GM19099 (cell line): Measurements from ENCODE around the gene AACS.

Source experiments
- POLR2A ChIP-seq: IDR thresholded peaks from 3 replicates; pipeline ENCODE4 v1.6.1; 2011; ENCODE audit warnings: low read depth; ENCODE audit not compliant: insufficient read length; ENCODE audit errors: extremely low read depth

The AACS gene

DNA sequence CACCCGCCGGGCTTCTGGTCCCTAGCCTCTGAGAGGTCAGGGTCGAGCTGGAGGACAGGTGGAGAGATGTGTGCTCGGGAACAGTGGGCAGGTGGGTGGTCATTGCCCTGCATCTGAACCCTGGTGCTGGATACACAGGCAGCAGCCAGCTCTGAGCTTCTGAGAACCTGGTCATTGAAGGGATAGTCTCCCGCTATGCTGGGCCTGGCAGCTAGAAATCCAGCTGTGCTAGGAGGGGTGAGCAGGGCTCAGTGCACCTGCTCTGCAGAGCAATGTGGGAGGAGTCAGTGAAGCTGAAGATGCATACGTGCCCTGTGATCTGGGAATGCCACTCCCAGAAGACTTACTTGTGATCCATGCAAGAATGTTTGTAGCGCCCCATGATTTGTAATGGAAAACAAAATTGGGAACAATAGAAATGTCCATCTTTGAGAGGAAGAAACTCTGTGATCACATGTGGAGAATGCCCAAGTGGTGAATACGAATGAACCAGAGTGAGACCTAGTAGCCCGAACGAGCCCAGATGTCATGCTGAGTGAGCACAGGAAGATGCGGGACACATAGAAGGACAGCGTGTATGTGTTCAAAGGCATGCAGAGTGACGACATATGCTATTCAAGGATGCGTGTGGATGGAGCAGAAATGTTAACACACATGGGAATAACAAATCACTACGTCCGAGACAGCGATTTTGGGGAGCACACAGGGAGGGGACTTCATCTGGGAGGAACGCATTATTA is 63.4 kb downstream of the AACS start:
- no peak for TF ChIP-seq POLR2A

DNA sequence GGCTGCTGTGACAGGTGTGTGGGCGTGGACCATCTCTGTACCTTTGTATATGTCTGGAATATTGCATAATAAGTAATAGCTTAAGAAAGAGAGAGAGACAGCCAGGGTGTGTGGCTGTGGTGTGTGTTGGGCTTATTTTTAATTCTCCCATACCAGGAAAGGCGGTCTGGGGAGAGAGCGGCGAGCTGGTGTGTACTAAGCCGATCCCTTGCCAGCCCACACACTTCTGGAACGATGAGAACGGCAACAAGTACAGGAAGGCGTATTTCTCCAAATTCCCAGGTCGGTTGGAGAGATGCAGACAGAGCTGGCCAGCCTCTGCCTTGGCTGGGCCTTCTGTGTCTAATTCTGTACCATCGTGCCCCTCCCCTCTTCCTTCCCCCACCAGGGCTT is 63.9 kb downstream of the AACS start:
- TF ChIP-seq POLR2A: no peak

DNA sequence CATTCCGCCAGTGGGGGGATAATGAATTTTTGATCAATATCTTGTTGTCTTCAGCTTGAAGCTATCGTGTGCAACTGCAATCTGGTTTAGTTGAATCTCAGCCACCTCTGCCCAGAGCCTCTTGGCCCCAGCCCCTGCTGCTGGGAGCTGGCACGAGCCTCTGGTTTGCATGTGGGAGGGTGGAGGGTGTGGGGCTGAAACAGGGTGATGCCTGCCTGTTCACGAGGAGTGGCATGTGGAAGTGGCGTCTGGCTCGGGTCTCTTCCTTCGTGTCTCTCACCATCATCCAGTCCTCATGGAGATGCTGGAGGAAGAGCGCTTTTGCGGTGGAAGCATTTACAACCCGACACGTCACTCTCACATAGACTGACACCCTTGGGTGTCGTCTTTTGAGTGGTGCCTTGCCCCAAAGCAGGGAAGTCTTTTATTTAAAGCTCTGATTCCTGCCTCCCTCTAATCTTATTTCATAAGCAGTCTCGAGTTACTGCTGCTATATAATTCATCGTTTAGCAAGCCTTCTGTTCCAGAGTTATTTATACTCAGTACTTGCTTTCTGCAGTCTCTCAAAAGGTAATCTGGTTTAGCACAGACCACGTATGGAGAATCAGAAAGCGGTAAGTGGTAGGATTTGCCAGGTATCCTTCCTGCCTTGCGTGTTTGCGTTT is 64.5 kb downstream of the AACS start:
- TF ChIP-seq POLR2A: no peak

DNA sequence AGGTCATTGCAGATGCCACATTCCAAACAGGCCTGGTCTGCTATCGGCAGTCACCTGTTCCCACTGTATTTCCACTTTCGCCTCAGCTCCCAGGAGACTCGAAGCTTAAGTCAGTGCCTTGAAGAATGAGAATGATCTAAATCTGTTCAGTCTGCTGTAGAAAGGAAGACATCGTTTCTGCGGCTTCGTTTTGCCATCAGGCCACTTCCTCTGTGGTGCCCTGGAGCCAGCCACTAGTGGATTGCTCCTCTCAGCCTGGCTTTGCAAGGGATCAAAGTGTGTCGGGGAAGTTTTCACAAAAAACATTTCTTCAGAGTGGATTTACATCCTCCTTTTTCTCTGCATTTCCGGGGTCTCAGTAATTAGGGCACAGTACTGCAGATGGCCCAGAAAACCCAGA is 66.7 kb downstream of the AACS start:
- TF ChIP-seq POLR2A: no peak

DNA sequence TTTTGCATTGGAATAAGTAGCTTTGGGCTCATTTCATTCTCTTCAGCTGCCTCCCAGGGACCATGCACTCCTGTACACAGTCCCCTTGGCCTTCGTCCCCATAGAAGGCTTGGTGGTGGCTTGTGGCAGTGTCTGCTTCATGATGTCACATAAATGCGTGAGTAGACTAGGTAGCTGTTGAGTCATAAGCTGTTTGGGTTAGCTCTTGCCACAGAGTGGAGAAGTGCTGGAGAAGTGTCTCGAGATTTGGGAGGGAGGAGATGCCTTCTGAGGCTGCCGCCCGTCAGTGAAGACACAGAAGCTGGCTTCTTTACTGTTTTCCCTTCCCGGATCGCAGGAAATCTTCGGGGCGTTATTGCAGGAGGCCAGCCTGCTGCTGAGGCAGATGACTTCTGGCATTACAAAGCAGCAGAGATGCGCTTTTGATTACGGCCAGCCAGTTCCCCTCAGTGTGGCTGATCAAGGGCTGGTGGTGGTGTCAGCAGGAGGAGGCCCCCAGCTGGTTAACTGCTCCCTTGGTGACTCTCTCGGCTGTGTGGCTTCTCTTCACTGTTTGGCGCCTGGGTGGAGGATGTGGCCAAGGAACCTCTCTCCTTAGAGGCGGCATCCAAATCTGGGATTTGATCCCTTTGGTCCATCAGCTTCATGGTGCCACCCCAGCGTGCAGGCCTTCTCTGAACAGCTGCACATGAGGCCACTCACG is 67.6 kb downstream of the AACS start:
- no peak for TF ChIP-seq POLR2A

DNA sequence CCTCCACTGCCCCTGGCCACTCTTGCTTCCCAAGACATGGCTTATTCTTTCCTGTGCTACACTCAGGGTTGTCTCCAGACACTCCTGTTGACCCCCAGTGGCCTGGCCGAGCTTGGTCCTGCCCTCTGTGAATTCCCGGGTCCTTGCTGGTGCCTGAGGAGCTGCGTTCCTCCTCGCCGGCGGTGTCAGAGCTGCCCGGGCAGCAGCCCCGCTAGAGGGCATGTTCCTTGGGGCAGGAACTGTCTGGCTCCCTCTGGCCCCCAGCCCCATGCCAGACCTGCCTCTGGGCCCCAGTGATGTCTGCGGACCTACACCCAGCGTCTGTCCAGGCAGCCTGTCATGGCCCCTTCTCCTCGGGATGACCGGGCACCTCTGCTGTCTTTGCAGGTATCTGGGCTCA is 68.4 kb downstream of the AACS start:
- no peak for TF ChIP-seq POLR2A

DNA sequence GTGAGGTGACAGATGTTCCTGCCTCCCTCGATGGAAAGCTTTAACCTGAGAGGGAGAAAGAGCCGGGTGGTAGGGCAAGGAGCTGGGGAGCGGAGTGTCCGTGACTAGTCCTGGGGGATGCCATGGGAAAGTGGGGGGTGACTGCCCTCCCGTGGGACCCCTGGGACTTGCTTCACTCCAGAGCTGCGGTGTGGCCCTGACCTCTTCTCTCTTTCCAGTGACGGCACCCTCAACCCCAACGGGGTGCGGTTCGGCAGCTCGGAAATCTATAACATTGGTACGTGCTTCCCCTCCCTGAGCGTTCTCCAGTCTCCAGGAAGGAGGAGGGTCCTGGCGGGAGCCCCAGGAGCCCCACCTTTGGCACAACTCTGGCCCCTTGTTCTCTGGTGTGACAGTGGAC is 69.3 kb downstream of the AACS start:
- no peak for TF ChIP-seq POLR2A

DNA sequence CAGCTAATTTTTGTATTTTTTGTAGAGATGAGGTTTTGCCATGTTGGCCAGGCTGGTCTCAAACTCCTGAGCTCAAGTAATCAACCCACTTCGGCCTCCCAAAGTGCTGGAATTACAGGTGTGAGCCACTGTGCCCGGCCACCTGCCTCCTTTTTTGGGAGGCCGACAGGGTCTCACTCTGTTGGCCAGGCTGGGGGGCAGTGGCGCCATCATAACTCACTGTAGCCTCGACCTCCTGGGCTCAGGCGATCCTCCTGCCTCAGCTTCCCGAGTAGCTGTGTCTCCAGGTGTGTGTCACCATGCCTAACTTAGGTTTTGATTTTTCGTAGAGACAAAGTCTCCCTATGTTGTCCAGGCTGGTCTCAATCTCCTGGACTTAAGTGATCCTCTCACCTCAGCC is 70.7 kb downstream of the AACS start:
- no peak for TF ChIP-seq POLR2A

DNA sequence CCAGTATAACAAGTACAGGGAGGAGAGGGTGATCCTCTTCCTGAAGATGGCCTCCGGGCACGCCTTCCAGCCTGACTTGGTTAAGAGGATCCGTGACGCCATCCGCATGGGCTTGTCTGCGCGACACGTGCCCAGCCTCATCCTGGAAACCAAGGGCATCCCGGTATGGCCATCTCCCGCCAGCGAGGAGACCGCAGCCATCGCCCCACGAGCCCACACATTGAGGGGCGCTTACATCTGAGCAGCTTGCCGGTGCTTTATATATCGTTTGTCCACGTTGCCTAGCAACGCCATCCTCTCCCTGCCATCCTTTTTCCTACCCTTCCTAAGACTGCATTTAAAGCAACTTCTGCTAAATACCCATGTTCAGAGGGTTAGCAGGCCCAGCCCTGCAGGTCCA is 71.5 kb downstream of the AACS start:
- TF ChIP-seq POLR2A: no peak

DNA sequence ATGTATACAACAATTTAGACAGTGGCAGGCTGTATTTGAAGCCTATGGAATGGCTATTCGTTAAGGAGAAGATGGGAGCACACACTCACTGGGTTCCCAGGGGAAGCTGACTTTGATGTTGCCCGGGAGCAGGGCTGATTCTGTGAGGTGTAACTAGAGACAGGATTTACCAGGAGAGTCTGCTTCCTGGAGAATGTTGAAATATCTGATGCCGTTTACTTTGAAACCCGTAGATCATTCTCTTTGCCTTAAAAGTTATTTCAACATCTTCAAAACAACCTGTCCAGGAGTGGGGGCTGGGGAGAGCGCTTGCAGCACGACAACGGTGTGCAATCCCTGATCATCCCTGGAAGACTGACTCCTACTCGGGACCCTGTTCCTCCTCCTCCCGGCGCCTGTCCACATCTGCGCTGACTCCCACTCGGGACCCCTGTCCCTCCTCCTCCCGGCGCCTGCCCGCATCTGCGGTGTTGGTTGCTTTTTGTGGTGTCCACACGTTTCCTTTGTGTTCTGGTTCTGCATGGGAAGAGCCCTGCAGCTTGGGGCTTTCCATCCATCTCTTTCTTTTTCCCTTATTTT is 72.6 kb downstream of the AACS start:
- no peak for TF ChIP-seq POLR2A

DNA sequence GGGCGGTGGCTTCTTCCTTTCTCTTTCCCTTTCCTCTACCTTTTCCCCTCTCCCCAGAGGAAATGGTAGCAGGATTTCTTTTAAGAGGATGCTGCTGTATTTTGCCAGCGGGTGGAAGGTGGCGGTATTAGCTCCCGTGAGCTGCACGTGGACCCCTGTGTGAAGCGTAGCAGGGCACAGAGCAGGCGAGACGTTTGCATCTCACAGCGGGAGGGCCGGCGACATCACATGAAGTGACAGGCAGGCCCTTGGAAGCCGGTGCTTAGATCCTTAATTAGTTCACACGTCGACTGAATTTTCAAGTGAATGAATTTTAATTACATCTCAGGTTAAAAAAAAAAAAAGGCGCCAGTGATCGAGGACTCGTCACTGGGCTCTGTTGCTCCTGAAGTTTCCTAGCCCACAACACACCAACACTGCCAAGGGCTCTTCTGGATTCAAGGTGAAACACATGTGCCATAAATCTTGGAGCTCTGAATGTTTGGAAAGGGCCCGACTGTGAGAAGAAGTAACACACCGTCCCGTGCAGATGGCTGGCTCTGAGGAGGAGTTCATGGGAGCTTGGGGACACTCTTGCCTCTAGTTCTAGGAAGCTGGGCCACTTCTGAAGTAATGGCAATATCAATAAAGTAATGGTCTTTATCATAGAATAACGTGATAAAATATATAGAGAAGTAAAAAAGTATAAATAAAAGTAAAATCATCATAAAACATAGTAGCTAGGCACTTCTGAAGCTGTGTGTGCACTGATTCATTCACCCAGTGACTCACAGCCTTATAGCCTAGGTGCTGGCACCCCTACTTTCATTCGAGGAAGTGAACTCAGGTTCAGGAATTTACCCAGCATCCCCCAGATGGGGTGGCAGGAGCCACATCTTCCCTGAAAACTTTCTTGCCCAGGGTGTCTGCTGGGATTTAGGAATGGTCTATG is 75.3 kb downstream of the AACS start:
- no peak for TF ChIP-seq POLR2A

DNA sequence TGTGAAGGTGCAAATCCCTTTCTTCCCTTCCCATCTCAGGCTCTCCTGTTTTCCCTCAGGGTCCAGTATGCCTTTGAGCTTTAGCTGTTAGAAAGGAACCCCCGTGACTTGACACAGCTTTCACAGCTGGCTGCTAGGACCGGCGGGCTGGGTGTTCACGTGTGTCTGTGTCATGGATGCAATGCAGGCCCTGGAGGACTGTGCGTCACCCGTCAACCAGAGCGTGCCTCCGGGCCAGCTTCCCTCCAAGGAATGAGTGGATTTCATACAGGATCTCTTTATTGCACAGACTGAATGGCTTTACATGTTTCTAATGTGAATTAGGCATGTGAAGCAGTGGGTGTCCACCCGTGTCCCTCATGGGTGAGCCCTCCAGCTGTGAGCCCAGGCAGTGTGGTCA is 77.4 kb downstream of the AACS start:
- TF ChIP-seq POLR2A: no peak

DNA sequence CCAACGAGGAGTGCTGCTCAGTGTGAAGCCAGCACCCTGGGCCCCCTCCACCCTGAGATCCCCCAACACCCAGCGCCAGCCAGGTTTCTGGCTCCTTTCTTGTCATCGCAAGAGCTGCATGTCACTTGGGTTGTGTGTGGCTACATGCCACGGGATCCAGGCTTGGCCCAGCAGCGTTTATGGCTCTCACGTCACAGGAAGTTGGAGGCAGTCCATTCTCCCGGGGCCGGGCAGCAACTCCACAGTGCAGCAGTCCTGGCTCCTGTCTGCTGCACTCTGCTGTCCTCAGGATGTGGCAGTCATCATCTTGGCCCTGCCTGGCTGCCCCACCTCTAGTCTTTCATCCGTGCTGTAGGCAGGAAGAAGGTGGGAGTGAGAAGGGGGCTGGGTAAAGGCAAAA is 78.3 kb downstream of the AACS start:
- TF ChIP-seq POLR2A: no peak

DNA sequence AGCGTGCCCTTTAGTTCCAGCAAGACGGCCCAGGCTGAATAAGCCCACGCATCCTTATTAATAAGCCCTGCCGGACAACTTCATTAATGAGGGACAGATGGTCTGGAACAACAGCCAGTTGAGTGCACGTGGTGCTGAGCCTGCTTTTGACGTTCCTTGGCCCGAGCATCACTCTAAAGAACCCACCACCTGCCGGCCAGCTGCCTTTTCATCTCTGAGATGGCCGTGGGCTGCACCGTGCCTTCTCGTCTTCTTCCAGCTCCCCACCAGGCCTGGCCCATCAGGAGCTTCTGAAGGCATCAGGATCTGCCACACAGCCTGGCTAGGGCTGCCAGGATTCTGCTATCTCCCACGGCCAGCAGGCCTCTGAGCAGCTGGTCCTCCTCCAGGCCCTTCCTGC is 80.0 kb downstream of the AACS start:
- TF ChIP-seq POLR2A: no peak

DNA sequence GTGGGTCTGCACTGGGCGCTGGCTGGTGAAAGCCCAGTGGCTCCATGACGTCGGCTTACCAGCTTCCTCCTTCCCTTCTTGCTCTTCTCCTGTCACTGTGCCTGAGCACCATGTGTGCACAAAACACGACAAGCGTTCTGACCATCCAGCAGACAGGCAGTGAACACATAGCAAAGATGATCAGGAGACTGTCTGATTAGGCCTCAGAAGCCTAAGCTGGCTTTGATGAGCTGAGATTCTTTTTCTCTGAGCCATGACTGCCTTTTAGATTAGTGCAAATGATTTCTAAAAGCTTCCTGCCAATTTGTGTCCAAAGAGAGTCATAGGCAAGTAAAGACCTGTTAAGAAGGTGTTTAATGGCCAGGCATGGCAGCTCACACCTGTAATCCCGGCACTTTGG is 83.1 kb downstream of the AACS start:
- TF ChIP-seq POLR2A: no peak
